ENCODE measurements around the gene GRID1. TPM values are rescaled to one million over a fixed set of nuclear protein-coding genes. Genes with fewer than 3 reads are reported as not detected.

The GRID1 gene
- total and polyA plus RNA-seq, 10 of the 15 experiments (the other 5 are each of a cell fraction or from before 2014, with no cell fraction given) = 0.04 to 0.62 (median 0.08) TPM; not detected in 5

DNA sequence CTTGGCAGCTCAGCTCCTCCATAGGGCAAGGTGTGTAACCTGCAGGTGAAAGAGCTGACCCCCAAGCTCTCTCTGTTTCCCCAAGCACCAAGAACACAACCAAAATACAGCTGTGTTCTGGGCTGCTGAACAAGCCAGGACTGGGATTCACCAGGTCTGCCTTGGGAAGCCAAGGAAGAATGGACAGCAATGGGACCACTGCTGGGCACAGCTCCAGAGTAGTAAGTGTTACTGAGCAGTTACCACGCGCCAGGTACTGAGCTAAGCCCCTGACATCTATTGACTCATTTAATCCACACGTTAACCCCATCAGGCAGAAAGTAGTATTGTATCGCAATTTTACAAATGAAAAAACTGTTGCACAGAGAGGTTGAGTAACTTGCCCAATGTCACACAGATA lies 168.3 kb downstream of the GRID1 start:
- peaks cover 0 to 4% of the 10 kb centered on the region in 2 experiments; a peak in 2 of 4 replicates for H3K27me3 ChIP-seq (replicated peaks in 1 of 2; ENCODE audit: control insufficient read depth in 2 of 2, insufficient read depth in 2 of 2, low read length in 1 of 2)
- H4K20me1 ChIP-seq (ENCODE audit: control insufficient read depth, insufficient read depth) = no peaks in the 10 kb centered on the region
- SMC1A ChIA-PET (ENCODE audit: uncharacterized antibody, unreplicated experiment) = no interaction called here
- no peak overlapping the region for H2AFZ ChIP-seq (ENCODE audit: control insufficient read depth, low read depth, low read length)
- no peaks in the 10 kb centered on the region for H3K9me3 ChIP-seq (replicated peaks; ENCODE audit: control insufficient read depth, insufficient read depth, low read length)
- 25% methylated on average over 4 of the region's 4 CpGs for WGBS (ENCODE audit: insufficient coverage, insufficient replicate concordance, low lambda C conversion rate, missing lambda C conversion rate)
- no peak for FAIRE-seq
- DNase-seq (ENCODE audit: low read depth, low spot score) = no peak
- POLR2A ChIA-PET = no interaction called here
- no peak overlapping the region for H3K9ac ChIP-seq (ENCODE audit: control insufficient read depth, insufficient read depth, low read length)
- CTCF ChIA-PET = no interaction called here
- RAD21 ChIA-PET (ENCODE audit: unreplicated experiment) = no interaction called here
- no peak overlapping the region for H3K4me2 ChIP-seq (ENCODE audit: control insufficient read depth, insufficient read depth)
- no peaks in the 10 kb centered on the region for H3K4me1 ChIP-seq (ENCODE audit: control insufficient read depth, insufficient read depth, low read length)
- intact Hi-C loops (cut with micrococcal nuclease; ENCODE audit: unreplicated experiment) (no loop called here), in situ Hi-C loops (cut with MboI) (no loop called here)
- no peak overlapping the region for H3K27ac ChIP-seq (ENCODE audit: control insufficient read depth, insufficient read depth)
- no TSS peak for BruUV-seq (replicated peaks)
- H3K4me3 ChIP-seq = no peak overlapping the region
- ATAC-seq = no peak
- TF ChIP-seq, protein P1, sequence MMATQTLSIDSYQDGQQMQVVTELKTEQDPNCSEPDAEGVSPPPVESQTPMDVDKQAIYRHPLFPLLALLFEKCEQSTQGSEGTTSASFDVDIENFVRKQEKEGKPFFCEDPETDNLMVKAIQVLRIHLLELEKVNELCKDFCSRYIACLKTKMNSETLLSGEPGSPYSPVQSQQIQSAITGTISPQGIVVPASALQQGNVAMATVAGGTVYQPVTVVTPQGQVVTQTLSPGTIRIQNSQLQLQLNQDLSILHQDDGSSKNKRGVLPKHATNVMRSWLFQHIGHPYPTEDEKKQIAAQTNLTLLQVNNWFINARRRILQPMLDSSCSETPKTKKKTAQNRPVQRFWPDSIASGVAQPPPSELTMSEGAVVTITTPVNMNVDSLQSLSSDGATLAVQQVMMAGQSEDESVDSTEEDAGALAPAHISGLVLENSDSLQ (IDR thresholded peaks at IDR 0.05) = no peak
- TF ChIP-seq, protein P2, sequence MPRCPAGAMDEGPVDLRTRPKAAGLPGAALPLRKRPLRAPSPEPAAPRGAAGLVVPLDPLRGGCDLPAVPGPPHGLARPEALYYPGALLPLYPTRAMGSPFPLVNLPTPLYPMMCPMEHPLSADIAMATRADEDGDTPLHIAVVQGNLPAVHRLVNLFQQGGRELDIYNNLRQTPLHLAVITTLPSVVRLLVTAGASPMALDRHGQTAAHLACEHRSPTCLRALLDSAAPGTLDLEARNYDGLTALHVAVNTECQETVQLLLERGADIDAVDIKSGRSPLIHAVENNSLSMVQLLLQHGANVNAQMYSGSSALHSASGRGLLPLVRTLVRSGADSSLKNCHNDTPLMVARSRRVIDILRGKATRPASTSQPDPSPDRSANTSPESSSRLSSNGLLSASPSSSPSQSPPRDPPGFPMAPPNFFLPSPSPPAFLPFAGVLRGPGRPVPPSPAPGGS (IDR thresholded peaks at IDR 0.05; ENCODE audit: borderline replicate concordance, insufficient read depth, low read depth, low read length, poor library complexity, severe bottlenecking) = no peak
- no peak for TF ChIP-seq NR2F1 (conservative IDR thresholded peaks at IDR 0.05)
- H3K36me3 ChIP-seq (ENCODE audit: control insufficient read depth in 2 of 2, insufficient read depth in 2 of 2, low read length in 1 of 2) = no peaks in the 10 kb centered on the region
- no peaks in the 10 kb centered on the region for H3K79me2 ChIP-seq (ENCODE audit: control insufficient read depth, insufficient read depth, low read length)

DNA sequence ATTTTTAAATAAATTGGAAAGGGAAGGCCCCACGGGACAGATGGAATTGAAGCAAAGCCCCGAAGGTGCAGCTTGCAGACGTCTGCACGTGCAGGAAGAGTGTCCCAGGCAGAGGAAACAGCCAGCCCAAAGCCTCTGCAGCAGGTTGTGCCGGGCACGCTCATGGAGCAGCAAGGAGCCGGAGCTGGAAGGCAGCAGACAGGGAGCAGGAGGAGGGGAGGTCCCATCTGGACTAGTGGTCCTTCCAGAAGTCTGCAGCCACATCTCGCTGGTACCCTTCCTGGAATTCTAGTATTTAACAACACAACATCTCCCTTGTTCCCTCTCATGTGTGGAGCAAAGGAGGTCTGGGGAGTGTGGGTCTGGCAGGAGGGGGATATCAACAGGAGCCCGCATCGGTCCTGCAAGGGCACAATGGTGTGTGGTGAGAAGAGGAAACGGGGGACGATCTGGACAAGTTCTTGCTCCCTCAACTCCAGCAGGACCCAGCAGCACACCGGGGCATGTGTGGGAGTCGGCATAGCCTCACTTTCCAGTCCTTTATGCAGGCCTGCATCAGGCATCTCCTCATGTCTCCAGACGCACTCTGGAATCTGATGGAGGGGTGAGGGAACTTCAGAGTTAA lies 169.3 kb downstream of the GRID1 start:
- intact Hi-C loops (cut with micrococcal nuclease; ENCODE audit: unreplicated experiment) = no loop called here

More for the DNA sequence above, 169.3 kb downstream of the GRID1 start:
- no peaks in the 10 kb centered on the region for H4K20me1 ChIP-seq (ENCODE audit: control insufficient read depth, insufficient read depth)
- SMC1A ChIA-PET (ENCODE audit: uncharacterized antibody, unreplicated experiment) = no interaction called here
- ATAC-seq (no peak), DNase-seq (ENCODE audit: low read depth, low spot score) (no peak), FAIRE-seq (no peak)
- H3K4me1 ChIP-seq (ENCODE audit: control insufficient read depth, insufficient read depth, low read length) = no peaks in the 10 kb centered on the region
- RAD21 ChIA-PET (ENCODE audit: unreplicated experiment) = no interaction called here
- no peaks in the 10 kb centered on the region for H3K36me3 ChIP-seq (ENCODE audit: control insufficient read depth in 2 of 2, insufficient read depth in 2 of 2, low read length in 1 of 2)
- H3K79me2 ChIP-seq (ENCODE audit: control insufficient read depth, insufficient read depth, low read length) = no peaks in the 10 kb centered on the region
- peaks cover 0 to 4% of the 10 kb centered on the region in 2 experiments; a peak in 2 of 4 replicates for H3K27me3 ChIP-seq (replicated peaks in 1 of 2; ENCODE audit: control insufficient read depth in 2 of 2, insufficient read depth in 2 of 2, low read length in 1 of 2)
- WGBS (ENCODE audit: insufficient coverage, insufficient replicate concordance, low lambda C conversion rate, missing lambda C conversion rate) = 6% methylated on average over 15 of the region's 15 CpGs
- in situ Hi-C loops (cut with MboI) = no loop called here
- no peak overlapping the region for H3K27ac ChIP-seq (ENCODE audit: control insufficient read depth, insufficient read depth)
- no peak overlapping the region for H3K4me2 ChIP-seq (ENCODE audit: control insufficient read depth, insufficient read depth)
- TF ChIP-seq, protein P3, sequence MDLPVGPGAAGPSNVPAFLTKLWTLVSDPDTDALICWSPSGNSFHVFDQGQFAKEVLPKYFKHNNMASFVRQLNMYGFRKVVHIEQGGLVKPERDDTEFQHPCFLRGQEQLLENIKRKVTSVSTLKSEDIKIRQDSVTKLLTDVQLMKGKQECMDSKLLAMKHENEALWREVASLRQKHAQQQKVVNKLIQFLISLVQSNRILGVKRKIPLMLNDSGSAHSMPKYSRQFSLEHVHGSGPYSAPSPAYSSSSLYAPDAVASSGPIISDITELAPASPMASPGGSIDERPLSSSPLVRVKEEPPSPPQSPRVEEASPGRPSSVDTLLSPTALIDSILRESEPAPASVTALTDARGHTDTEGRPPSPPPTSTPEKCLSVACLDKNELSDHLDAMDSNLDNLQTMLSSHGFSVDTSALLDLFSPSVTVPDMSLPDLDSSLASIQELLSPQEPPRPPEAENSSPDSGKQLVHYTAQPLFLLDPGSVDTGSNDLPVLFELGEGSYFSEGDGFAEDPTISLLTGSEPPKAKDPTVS (IDR thresholded peaks at IDR 0.05; ENCODE audit: low read depth, low read length) = no peak
- TF ChIP-seq POLR2AphosphoS5 (IDR thresholded peaks at IDR 0.05; ENCODE audit: low read length) (no peak), RAD51 (IDR thresholded peaks at IDR 0.05) (no peak)
- CTCF ChIA-PET = no interaction called here
- no peak overlapping the region for H3K4me3 ChIP-seq
- POLR2A ChIA-PET = no interaction called here
- no peak overlapping the region for H2AFZ ChIP-seq (ENCODE audit: control insufficient read depth, low read depth, low read length)
- no peak overlapping the region for H3K9ac ChIP-seq (ENCODE audit: control insufficient read depth, insufficient read depth, low read length)
- BruUV-seq (replicated peaks) = no TSS peak
- H3K9me3 ChIP-seq (replicated peaks; ENCODE audit: control insufficient read depth, insufficient read depth, low read length) = no peaks in the 10 kb centered on the region
